ENCODE results near the gene H2BW1.
"Not testable (repeated sequence)": the region's sequence is repeated elsewhere in the genome, so short reads cannot be mapped to it uniquely, and the experiment has no call there.

H2BW1 gene, protein sequence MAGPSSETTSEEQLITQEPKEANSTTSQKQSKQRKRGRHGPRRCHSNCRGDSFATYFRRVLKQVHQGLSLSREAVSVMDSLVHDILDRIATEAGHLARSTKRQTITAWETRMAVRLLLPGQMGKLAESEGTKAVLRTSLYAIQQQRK

GRCh38 chrX:104013606-104014005 is at the start of gene H2BW1:
H2BW1 (minus strand) TSS chrX:104013708; CDS start chrX:104013576, 132 bp downstream.
- DNase-seq (ENCODE audit: low spot score) = no peak

DNA sequence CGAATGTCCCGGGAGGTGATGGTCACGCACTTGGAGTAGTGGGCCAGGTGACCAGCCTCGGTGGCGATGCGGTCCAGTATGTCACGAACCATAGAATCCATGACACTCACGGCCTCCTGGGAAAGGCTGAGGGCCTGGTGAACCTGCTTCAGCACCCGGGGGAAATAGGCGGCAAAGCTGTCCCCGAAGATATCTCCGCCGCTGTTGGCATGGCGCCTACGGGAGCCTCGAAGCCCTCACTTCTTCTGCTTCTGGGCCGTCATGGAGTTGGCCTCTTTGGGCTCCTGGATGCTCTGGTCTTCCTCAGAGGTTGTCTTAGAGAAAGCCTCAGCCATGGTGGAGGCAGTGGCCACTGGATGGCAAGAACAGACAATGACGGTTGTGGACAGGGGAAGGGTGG is 49.1 kb upstream of the H2BW1 start:
- not testable (repeated sequence) for DNase-seq (ENCODE audit: low spot score)

DNA sequence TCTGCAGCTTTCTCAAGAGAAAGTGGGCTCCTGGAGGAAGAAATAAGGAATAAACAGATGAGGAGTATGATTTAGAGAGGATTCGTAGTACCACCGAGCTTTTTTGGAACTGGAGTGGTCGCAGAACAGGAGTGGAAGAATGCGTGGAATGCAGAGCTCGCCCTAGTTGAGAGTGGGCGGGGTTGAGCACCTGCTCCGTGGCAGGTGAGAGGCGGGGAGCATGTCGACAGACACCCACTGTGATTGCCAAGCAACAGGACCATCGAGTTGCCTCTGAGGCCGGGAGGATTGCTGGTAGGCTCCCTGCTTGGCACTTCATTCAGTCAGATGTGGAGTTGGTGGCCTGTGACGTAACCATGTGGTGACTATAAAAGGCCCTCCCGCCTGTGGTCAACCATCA is 41.4 kb upstream of the H2BW1 start:
- DNase-seq (ENCODE audit: low spot score) = not testable (repeated sequence)

DNA sequence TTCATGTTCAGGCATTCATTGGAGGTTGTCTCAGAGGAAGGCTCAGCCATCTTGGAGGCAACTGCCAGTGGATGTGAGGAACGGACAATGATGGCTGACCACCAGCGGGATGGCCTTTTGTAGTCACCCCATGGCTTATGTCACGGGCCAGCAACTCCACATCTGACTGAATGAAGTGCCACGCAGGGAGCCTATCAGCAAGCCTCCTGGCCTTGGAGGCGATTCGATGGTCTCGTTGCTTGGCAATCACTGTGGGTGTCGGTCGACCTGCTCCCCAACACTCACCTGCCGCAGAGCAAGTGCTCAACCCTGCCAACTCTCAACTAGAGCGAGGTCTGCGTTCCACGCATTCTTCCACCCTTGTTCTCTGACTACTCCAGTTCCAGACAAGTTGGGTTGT is 33.7 kb upstream of the H2BW1 start:
- DNase-seq (ENCODE audit: low spot score) = no peak

GRCh38 chrX:104045642-104046041 is 32.1 kb upstream of the H2BW1 start:
- no peak for DNase-seq (ENCODE audit: low spot score)

- DNase-seq (ENCODE audit: low spot score) = no peak
Measured at GRCh38 chrX:104041003-104041402, 27.5 kb upstream of the H2BW1 start.

DNA sequence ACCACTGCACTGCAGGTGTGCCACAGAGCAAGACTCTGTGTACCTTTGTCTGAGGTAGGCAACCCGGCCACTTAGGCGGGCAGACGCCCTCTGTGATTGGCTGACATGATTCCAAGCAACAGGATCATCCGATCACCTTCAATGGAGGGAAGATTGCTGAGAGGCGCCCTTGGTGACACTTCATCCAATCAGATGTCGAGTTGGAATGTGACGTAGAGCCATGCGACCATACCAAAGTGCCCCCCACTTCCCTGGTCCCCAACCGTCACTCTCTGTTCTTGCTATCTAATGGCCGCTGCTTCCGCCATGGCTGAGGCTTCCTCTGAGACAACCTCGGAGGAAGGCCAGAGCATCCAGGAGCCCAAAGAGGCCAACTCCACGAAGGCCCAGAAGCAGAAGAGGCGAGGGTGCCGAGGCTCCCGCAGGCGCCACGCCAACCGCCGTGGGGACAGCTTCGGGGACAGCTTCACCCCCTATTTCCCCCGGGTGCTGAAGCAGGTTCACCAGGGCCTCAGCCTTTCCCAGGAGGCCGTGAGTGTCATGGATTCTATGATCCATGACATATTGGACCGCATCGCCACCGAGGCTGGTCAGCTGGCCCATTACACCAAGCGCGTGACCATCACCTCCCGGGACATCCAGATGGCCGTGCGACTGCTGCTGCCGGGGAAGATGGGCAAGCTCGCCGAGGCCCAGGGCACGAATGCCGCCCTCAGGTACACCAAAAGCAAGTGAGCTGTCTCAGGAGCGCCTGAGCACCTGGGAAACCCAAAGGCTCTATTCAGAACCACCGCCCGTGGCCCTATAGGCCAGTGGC is 26.4 kb upstream of the H2BW1 start, which contains the start of gene H2BW2:
Gene H2BW2, plus strand, starts transcription at position 268 of the 817 bp plus-strand sequence. Its CDS starts 39 bp downstream, at position 307.
- DNase-seq (ENCODE audit: low spot score) = no peak

GRCh38 chrX:104018126-104018525 is 4.6 kb upstream of the H2BW1 start:
- no peak for DNase-seq (ENCODE audit: low spot score)

GRCh38 chrX:104015576-104015975 is 2.1 kb upstream of the H2BW1 start:
- DNase-seq (ENCODE audit: low spot score) = not testable (repeated sequence)

GRCh38 chrX:104013158-104013557 is 350 bp downstream of the H2BW1 start:
- DNase-seq (ENCODE audit: low spot score) = no peak

DNA sequence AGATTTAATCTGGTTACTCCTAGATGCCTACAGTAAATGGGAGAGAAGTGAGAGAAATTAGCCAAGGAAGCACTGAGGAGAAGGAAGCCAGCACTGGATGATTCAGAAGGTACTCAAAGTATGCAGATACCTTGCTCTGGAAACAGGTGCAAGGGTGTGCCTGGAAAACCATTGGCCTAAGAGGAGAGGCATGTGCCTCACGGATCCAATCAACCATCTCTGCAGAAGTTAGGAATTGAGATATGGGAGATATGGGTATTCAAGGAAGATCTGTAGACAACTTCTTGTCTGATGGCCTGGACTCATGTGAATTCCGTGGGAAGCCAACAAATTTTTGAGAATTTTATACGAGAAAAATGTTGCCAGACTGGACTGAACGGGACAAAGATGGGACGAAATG is 4.7 kb downstream of the H2BW1 start:
- no peak for DNase-seq (ENCODE audit: low spot score)

DNA sequence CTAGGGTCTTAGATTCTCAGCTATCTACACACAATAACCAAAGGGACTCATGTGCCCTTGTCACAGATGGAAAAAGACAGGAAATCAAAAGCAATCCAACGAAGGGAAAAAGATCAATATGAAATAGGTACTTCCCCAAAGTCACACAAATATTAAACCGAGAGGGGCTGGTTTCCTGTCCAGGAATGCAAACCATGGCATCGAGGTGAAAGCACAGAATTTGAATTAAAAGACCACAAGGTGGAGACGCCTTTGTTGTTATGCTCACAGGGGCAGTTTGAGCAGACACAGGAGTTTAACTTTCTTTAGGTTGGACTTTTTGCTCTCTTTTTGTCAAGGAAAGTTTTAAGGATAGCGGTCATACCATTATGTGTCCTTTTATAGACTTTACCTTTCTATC is 14.3 kb downstream of the H2BW1 start:
- no peak for DNase-seq (ENCODE audit: low spot score)

DNA sequence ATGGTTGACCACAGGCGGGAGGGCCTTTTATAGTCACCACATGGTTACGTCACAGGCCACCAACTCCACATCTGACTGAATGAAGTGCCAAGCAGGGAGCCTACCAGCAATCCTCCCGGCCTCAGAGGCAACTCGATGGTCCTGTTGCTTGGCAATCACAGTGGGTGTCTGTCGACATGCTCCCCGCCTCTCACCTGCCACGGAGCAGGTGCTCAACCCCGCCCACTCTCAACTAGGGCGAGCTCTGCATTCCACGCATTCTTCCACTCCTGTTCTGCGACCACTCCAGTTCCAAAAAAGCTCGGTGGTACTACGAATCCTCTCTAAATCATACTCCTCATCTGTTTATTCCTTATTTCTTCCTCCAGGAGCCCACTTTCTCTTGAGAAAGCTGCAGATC is 30.0 kb downstream of the H2BW1 start:
- DNase-seq (ENCODE audit: low spot score) = not testable (repeated sequence)

- DNase-seq (ENCODE audit: low spot score) = not testable (repeated sequence)
Measured at GRCh38 chrX:103962411-103963278, 50.9 kb downstream of the H2BW1 start, which contains the start of gene TMSB15B. TMSB15B (plus strand) TSS chrX:103962627.

Data from AG08396 (cell line).